Fibroblast of the conjunctiva (primary cell): ENCODE data around the gene RESF1.

Experiments used
- DNase-seq: peaks from one replicate; pipeline ENCODE4 v3.0.0-alpha.2; 2010; ENCODE audit warnings: low read depth

Gene RESF1

DNA sequence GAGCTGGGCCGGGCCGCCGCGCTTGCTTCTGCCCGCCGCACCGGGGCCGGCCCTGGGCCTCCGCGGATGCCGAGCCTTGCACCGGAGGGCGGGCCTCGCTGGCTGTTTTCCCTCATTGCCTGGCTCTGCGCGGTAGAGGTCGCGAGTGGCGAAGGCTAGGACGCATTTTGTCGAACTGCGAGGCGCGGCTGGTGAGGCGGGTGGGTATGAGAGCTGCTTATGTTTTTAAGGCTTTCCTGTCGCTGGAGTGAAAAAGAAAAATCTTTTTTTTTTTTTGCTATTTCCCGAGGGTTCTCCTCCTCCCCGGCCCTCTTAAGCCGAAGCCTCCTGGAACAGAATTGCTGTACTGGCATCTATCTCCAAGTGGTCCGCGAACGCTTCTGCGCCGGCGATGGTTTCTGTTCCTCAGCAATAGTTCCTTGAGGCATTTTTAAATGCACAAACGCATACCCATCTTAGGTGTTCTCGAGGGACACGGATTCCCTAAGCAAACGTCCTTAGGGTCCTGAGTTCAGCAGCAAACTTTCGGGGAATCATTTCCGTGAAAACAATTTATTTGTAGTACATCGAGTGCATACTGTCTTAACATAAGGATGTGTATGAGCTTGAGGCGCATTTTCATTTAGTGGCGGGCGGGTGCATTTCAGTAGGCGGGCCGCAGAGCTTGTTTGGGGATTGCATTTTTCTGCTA is 631 bp downstream of the RESF1 start:
- DNase-seq = peak; percentile 5

GRCh38 chr12:31961137-31961536 is 1.9 kb downstream of the RESF1 start:
- no peak for DNase-seq

GRCh38 chr12:31962076-31962475 is 2.9 kb downstream of the RESF1 start:
- no peak for DNase-seq

DNA sequence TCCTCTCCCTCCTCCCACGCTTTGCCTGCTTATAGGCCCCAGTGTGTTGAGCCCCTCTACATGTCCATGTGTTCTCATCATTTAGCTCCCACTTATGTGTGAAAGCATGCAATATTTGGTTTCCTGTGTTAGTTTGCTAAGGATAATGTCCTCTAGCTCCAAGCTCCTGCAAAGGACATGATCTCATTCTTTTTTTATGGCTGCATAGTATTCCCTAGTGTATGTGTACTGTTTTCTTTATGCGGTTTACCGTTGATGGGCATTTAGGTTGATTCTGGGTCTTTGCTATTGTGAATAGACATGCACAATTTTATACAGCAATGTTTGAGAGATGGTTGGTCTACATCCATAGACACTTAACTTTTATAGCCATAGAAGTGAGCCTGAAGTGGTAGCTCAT is 5.1 kb downstream of the RESF1 start:
- no peak for DNase-seq

- DNase-seq = no peak
Observed at GRCh38 chr12:31965090-31965489, 5.9 kb downstream of the RESF1 start.

DNA sequence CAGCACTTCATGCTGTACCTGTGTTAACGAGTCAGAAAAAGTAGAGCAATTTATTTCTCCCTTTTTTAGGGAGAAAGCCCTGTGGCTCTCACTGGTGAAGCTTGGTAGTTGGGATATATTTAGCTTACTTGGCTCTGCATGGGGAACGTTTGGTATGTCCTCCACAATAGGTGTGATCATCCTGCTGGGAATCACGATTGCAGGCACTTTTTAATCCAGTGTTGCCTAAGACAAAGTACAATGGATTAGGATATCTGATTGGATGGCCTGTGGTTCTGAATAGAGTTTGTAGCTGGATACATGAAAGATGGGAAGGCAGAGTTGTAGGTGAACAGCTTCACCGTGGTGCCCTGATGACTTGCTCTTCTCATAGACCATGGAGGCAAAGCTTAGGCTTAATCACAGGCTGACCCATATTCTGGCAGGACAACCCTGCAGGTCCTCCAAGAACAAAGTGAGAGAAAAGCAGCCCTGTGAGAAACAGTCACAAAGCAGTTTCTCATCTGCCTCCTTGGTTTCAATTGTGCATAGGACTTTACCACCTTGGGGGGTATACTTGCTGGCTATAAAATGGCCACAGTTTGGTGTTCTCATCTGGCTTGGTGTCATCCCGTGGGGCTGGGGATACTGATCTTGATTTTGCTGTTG is 7.5 kb downstream of the RESF1 start:
- DNase-seq = no peak

GRCh38 chr12:31967539-31967938 is 8.3 kb downstream of the RESF1 start:
- no peak for DNase-seq

DNA sequence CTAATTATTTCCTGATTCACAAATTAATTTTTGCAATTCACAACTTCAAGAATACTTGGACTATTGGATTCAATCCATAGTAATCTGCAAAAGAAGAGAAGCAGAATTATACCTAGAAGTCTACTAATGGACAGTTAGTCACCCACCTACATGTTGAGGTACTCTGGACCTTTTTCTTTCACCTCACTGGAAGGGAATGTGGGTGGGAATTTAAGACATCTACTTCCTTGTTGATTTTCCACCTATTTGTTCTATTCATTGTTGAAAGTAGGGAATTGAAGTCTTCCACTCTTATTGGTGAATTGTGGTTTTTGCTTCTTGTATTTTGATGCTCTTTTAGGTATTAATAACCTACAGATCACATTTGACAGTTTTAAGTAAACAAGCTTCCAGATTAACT is 11.0 kb downstream of the RESF1 start:
- no peak for DNase-seq

DNA sequence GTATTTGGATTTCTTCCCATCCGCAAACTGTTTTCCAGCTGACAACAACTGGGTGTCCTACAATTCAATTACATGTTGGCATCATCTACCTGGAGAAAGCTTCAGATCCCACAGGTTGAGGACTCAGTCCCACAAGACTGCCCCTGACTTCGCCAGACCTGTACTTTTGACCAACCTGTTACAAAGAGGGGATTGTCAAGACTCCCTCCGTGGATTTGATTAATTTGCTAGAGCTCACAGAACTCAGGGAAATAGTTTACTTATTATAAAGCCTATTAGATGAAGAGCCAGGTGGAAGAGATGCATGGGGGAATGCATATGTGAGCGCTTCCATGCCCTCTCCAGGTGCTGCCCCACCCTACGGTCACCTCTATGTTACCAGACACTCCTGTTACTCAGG is 14.6 kb downstream of the RESF1 start:
- no peak for DNase-seq

- no peak for DNase-seq
Observed at GRCh38 chr12:31974673-31975072, 15.5 kb downstream of the RESF1 start.

- DNase-seq = no peak
Observed at GRCh38 chr12:31984806-31985591, 25.8 kb downstream of the RESF1 start.

DNA sequence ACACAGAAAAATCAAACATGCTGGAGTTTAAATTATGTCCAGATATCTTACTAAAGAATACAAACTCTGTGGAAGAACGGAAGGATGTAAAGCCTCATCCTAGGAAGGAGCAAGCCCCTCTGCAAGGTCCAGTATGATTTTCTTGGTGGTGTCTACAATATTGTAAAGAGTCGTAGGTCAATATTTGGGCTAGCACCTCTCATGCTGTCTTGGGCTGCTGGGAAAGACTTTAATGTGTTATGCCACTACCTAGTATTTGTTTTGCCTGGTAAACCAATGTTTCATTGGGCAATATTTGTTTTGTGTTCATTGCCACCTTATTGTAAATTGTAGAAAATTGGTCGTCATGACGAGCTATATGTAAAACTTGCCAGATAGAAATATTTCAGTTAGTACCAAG is 26.6 kb downstream of the RESF1 start:
- no peak for DNase-seq

- DNase-seq = no peak
Observed at GRCh38 chr12:31989571-31990362, 30.6 kb downstream of the RESF1 start.

- no peak for DNase-seq
Observed at GRCh38 chr12:31991146-31991545, 31.9 kb downstream of the RESF1 start.

DNA sequence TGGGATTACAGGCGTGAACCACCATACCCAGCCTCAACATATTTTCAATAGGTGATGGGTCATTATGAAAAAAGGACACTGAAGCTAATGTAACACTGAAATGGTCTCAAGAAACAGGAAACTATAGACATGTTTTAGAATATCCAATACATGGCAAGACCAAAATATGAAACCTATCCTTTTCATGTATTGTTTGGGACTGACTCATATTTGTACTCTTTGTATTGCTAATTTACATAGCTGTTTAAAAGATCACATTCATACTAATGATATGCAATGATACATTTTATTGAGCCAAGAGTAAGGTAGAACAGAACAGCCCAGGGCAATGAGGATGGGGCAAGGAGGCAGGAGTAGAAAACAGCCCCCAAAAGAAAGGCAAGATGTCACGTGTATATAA is 32.6 kb downstream of the RESF1 start:
- no peak for DNase-seq

DNA sequence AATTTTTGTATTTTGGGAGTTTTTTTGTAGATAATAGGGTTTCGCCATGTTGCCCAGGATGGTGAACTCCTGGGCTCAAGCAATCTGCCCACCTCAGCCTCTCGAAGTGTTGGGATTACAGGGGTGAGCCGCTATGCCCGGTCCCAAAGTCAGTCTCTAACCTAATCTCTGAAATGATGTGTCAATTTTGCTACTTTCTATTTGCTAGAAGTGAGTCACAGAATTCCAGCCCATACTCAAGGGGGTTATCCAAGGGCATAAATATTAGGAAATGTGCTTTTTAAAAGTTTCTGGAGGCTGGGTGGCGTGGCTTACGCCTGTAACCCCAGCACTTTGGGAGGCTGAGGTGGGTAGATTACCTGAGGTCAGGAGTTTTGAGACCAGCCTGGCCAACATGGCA is 40.5 kb downstream of the RESF1 start:
- DNase-seq = no peak

- no peak for DNase-seq
Observed at GRCh38 chr12:32000373-32001005, 41.3 kb downstream of the RESF1 start.

- DNase-seq = peak; percentile 2
Observed at GRCh38 chr12:32002848-32003493, 43.8 kb downstream of the RESF1 start.

- no peak for DNase-seq
Observed at GRCh38 chr12:32003654-32004053, 44.4 kb downstream of the RESF1 start.

GRCh38 chr12:32005496-32006125 is 46.4 kb downstream of the RESF1 start:
- no peak for DNase-seq
